Left lung (tissue), 10 donors: Measurements from ENCODE around the gene CIRBP. TPM values are rescaled to one million over a fixed set of nuclear protein-coding genes. Genes with fewer than 3 reads are reported as not detected.

Source experiments
- ATAC-seq: fragments of 200-7000 bp; cut with Tn5 transposase; one replicate; pipeline ENCODE4 v1.9.1; 2020; ENCODE audit warnings: moderate library complexity
- DNase-seq, 4 donors: peaks; one replicate each; pipeline ENCODE4 v3.0.0-alpha.2; 2013 to 2020
- H3K27ac ChIP-seq, 2 donors: fragments of 200-600 bp; sonication (generic) in 1 of 2; one replicate each; pipeline versions ENCODE4 v1.5.0 to v1.8.0; 2020 to 2021
- H3K27me3 ChIP-seq, 2 donors: fragments of 200-600 bp; sonication (generic) in 1 of 2; one replicate each; pipeline versions ENCODE4 v1.5.0 to v1.8.0; 2020 to 2021
- H3K36me3 ChIP-seq, 2 donors: fragments of 200-600 bp; sonication (generic) in 1 of 2; one replicate each; pipeline versions ENCODE4 v1.5.0 to v1.8.0; 2020 to 2021
- H3K4me1 ChIP-seq, 2 donors: fragments of 200-600 bp; one replicate each; pipeline ENCODE4 v1.8.0; 2021
- H3K4me3 ChIP-seq, 2 donors: fragments of 200-600 bp; sonication (generic) in 1 of 2; one replicate each; pipeline versions ENCODE4 v1.5.0 to v1.8.0; 2020 to 2021; ENCODE audit warnings: mild to moderate bottlenecking in 1 of 2
- H3K9me3 ChIP-seq, 2 donors: fragments of 200-600 bp; sonication (generic) in 1 of 2; one replicate each; pipeline versions ENCODE4 v1.5.0 to v1.8.0; 2020 to 2021
- intact Hi-C, 2 donors: fragments of 100-400 bp; cut with DNase I; formaldehyde crosslinking; loops; one replicate each; pipeline versions ENCODE4 v1.11.2 to v1.14.2; 2022
- polyA plus RNA-seq, 6 donors: library from polyadenylated mRNA; unstranded; fragments of 120-200 nt; gene quantifications; one replicate each; pipeline ENCODE4 v1.2.1, GENCODE V29; 2013; ENCODE audit not compliant: insufficient read length in 6 of 6
- total RNA-seq, 2 donors: library from RNA; stranded (reverse); fragmentation: NEBNext Ultra II Directional; extraction: Animal tissue kit (Norgen Biotek cat#: 25700); gene quantifications; one replicate each; pipeline ENCODE4 v1.2.1, GENCODE V29; 2021
- TF ChIP-seq, protein P1 (sequence below), 2 donors: fragments of 200-600 bp; sonication (generic) in 1 of 2; IDR thresholded peaks; one replicate each; pipeline versions ENCODE4 v1.5.0 to v1.8.0; 2021; ENCODE audit warnings: antibody characterized with exemption in 2 of 2
- donor health status: DM: no; HTN: yes; CAD: no.
- donor health status: DM: no; HTN: no; CAD: no.

The CIRBP gene
- total and polyA plus RNA-seq, 8 donors: 220 to 1,079 (median 949) TPM

DNA sequence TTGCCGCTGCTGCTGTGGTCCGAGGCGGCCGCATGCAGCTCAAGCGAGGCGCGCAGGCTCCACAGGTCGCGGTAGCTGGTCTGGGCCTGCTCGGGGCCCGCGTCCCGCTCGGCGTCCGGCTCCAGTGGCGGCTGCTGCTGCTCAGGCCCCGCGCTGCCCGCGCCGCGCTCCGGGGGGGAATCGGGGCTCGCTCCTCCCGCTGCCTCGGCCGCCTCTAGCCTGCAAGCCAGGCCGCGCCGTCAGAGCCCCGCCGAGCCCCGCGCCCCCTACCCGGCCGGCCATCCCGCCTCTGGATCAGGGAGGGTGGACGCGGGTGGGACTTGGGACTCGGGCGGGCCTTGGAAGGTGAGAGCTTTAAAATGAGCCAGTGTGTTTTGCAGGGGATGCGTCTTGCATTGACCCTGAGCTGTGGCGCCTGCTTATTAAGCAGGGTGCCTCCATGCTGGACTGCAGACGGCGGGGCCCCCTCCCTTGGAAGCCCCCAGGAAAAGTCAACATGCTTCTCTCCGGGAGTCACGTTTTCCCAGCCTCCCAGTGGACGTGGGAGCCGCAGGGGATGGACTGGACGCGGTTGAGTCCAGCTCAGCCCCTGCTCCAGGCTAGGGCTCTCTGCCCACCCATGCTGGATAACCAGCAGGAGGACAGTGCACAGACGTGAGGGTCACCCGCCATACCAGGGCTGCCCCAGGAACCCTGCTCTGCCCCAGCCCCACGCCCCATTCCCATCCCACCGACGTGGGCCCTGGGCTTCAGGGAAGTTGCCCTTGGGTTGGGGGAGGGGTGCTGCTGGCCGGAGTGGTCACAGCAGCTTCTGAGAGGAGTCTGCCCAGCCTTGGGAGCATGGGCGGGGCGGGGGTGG is 39.0 kb upstream of the CIRBP start:
- DNase-seq: no peak
- intact Hi-C loops: no loop called here

GRCh38 chr19:1230783-1231489 is 38.2 kb upstream of the CIRBP start:
- Histone ChIP-seq H3K4me1 (peaks cover 10 to 20% of the 10 kb centered on the region in 2 donors), H3K36me3 (peaks cover 0 to 24% of the 10 kb centered on the region in 2 donors), H3K4me3 (no peak overlapping the region), H3K27ac (no peak overlapping the region), H3K27me3 (peaks cover 0 to 14% of the 10 kb centered on the region in 2 donors), H3K9me3 (no peaks in the 10 kb centered on the region)
- TF ChIP-seq, protein P1, sequence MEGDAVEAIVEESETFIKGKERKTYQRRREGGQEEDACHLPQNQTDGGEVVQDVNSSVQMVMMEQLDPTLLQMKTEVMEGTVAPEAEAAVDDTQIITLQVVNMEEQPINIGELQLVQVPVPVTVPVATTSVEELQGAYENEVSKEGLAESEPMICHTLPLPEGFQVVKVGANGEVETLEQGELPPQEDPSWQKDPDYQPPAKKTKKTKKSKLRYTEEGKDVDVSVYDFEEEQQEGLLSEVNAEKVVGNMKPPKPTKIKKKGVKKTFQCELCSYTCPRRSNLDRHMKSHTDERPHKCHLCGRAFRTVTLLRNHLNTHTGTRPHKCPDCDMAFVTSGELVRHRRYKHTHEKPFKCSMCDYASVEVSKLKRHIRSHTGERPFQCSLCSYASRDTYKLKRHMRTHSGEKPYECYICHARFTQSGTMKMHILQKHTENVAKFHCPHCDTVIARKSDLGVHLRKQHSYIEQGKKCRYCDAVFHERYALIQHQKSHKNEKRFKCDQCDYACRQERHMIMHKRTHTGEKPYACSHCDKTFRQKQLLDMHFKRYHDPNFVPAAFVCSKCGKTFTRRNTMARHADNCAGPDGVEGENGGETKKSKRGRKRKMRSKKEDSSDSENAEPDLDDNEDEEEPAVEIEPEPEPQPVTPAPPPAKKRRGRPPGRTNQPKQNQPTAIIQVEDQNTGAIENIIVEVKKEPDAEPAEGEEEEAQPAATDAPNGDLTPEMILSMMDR (IDR thresholded peaks at IDR 0.05): no peak
- no peak for DNase-seq
- intact Hi-C loops: no loop called here
- no peak for ATAC-seq

More for the DNA sequence above, 39.0 kb upstream of the CIRBP start:
- Histone ChIP-seq H3K4me3 (no peak overlapping the region), H3K4me1 (peaks cover 10 to 20% of the 10 kb centered on the region in 2 donors), H3K36me3 (peaks cover 0 to 32% of the 10 kb centered on the region in 2 donors), H3K27me3 (peaks cover 0 to 7% of the 10 kb centered on the region in 2 donors), H3K27ac (no peak overlapping the region), H3K9me3 (no peaks in the 10 kb centered on the region)
- TF ChIP-seq, protein P1 (IDR thresholded peaks at IDR 0.05): no peak
- ATAC-seq: no peak

- TF ChIP-seq, protein P1 (IDR thresholded peaks at IDR 0.05): no peak
- ATAC-seq: peak; percentile 82
- H3K36me3 ChIP-seq: peaks cover 0 to 14% of the 10 kb centered on the region in 2 donors
- no peaks in the 10 kb centered on the region for H3K9me3 ChIP-seq
- H3K4me3 ChIP-seq: no peak overlapping the region
- H3K27ac ChIP-seq: peak overlapping the region; percentile 7 to 48
- peak in 2 of 4 donors; percentile 58 to 66 for DNase-seq
- H3K4me1 ChIP-seq: peaks cover 10 to 23% of the 10 kb centered on the region in 2 donors
- H3K27me3 ChIP-seq: peaks cover 0 to 25% of the 10 kb centered on the region in 2 donors
- intact Hi-C loops: no loop called here
These were observed 37.1 kb upstream of the CIRBP start for GRCh38 chr19:1231729-1232637.

GRCh38 chr19:1232652-1233072 is 36.5 kb upstream of the CIRBP start:
- DNase-seq (peak in 1 of 4 donors; percentile 46), ATAC-seq (peak; percentile 11)
- Histone ChIP-seq H3K27me3 (peaks cover 0 to 31% of the 10 kb centered on the region in 2 donors), H3K4me1 (peaks cover 10 to 30% of the 10 kb centered on the region in 2 donors), H3K9me3 (no peaks in the 10 kb centered on the region), H3K27ac (peak overlapping the region; percentile 7 to 48), H3K36me3 (peaks cover 0 to 7% of the 10 kb centered on the region in 2 donors), H3K4me3 (no peak overlapping the region)
- intact Hi-C loops: no loop called here
- TF ChIP-seq, protein P1 (IDR thresholded peaks at IDR 0.05): no peak
